ENCODE results near the gene PARN. TPM values are rescaled to one million over a fixed set of nuclear protein-coding genes. Genes with fewer than 3 reads are reported as not detected.

The PARN gene
- polyA plus RNA-seq, 1 experiment: 18.5 TPM

DNA sequence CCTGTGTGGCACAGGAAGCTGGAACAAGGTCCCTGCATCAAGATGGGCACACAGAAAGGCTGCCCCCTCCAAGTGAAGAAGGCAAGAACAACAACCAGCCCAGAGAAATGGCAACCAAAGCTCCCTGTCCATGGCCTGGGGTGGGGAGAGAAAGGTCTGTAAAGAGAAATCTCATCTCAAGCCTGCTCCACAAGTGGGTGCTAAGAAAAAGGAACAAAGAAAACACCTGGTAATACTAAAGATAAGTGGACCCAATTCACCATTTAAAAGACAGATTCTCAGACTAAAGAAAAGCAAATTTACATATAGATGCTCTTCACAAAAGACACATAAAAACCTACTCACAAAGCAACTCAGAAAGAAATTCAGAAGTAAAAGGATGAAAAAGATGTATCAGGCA lies 107.4 kb downstream of the PARN start:
- H3K27me3 ChIP-seq (ENCODE audit: control insufficient read depth, insufficient read depth, low read length): no peaks in the 10 kb centered on the region
- no peaks in the 10 kb centered on the region for H3K36me3 ChIP-seq (ENCODE audit: control insufficient read depth, insufficient read depth, low read length)
- DNase-seq (ENCODE audit: low read depth): no peak
- ChIA-PET CTCF (interaction anchor here (0.9 kb wide), 1 partner anchor 19 kb away, joined by 4 read pairs; no protein-coding TSS in a partner anchor), POLR2A (no interaction called here)
- H3K4me3 ChIP-seq (ENCODE audit: low read depth, low read length): no peak overlapping the region
- TF ChIP-seq, protein P1, sequence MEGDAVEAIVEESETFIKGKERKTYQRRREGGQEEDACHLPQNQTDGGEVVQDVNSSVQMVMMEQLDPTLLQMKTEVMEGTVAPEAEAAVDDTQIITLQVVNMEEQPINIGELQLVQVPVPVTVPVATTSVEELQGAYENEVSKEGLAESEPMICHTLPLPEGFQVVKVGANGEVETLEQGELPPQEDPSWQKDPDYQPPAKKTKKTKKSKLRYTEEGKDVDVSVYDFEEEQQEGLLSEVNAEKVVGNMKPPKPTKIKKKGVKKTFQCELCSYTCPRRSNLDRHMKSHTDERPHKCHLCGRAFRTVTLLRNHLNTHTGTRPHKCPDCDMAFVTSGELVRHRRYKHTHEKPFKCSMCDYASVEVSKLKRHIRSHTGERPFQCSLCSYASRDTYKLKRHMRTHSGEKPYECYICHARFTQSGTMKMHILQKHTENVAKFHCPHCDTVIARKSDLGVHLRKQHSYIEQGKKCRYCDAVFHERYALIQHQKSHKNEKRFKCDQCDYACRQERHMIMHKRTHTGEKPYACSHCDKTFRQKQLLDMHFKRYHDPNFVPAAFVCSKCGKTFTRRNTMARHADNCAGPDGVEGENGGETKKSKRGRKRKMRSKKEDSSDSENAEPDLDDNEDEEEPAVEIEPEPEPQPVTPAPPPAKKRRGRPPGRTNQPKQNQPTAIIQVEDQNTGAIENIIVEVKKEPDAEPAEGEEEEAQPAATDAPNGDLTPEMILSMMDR (IDR thresholded peaks at IDR 0.05; ENCODE audit: insufficient read depth, low read depth, low read length): no peak

DNA sequence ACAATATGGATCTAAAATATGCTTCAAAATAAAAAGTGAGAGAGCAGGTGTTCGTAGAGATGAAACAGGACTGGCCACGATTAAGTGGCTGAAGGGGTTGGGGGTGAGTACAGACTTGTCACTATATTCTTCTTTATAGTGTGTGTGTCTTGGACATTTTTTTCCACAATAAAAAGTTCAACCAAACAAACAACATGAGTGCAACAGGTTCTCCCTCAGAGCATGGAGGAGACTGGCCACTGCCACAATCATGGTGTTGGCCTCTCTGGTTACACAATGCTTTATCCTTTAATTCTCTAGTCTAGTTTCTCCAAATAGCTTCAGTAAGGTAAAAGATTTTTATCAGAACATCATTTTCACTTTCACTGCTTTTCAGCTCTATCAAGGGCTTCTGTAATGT lies 109.3 kb downstream of the PARN start:
- TF ChIP-seq, protein P1 (IDR thresholded peaks at IDR 0.05; ENCODE audit: insufficient read depth, low read depth, low read length): no peak
- H3K4me3 ChIP-seq (ENCODE audit: low read depth, low read length): no peak overlapping the region
- no peaks in the 10 kb centered on the region for H3K27me3 ChIP-seq (ENCODE audit: control insufficient read depth, insufficient read depth, low read length)
- no peaks in the 10 kb centered on the region for H3K36me3 ChIP-seq (ENCODE audit: control insufficient read depth, insufficient read depth, low read length)
- ChIA-PET POLR2A (no interaction called here), CTCF (interaction anchor here (0.6 to 1.3 kb wide), 2 partner anchors 19 to 221 kb away, joined by 3 read pairs; no protein-coding TSS in a partner anchor)
- no peak for DNase-seq (ENCODE audit: low read depth)

DNA sequence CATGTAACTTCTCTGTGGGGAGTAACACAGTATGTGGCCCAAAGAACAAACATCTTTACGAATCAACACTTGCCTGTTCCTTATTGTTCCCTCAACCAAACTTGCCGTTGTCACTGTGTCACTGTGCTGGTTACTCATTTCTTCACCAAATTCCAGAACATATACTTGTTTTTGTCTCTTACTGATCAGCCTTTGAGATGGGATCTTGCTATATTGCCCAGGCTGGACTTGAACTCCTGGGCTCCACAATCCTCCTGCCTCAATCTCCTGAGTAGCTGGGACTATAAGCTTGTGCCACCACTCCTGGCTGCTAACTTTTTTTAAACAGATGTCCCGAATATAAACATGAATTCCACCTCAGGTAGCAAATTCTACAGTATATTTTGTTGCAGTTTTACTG lies 115.1 kb downstream of the PARN start:
- Histone ChIP-seq H3K4me3 (ENCODE audit: low read depth, low read length) (no peak overlapping the region), H3K36me3 (ENCODE audit: control insufficient read depth, insufficient read depth, low read length) (no peaks in the 10 kb centered on the region), H3K27me3 (ENCODE audit: control insufficient read depth, insufficient read depth, low read length) (no peaks in the 10 kb centered on the region)
- no peak for DNase-seq (ENCODE audit: low read depth)
- CTCF ChIA-PET: interaction anchor here (0.6 kb wide), 1 partner anchor 50 kb away, joined by 3 read pairs; no protein-coding TSS in a partner anchor
- POLR2A ChIA-PET: no interaction called here
- TF ChIP-seq, protein P1 (IDR thresholded peaks at IDR 0.05; ENCODE audit: insufficient read depth, low read depth, low read length): no peak

DNA sequence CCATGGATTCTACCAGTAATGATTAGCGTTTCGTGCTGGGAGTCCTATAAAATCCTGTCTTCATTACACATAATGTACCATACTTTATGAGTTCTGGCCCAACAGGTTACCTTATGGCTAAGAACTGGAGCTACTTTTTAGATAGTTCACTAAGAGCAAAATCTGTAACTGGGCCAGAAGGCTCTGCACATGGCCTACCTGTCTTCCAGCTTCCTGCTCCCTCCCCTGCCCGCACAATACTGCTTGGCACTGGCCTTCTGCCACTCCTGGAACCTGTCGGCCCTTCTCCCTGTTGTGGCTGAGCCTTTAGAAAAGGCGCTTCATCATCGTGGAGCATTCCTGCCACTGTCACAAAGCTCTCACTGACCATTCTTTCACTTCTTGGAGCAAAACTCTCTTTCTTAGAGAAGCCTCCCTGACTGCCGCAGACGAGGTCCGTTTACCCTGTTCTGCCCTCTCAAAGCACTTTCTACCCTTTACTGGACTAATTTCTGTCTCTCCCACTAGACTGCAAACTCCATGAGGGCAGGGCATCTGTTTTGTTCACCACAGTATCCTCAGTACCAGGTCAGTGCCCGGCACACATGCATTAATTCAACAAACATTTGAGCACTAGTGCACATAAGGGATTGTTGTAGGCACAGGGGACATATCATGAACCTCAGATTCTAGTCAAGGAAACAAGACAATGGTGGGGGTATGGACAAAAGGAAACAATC lies 116.5 kb downstream of the PARN start:
- no peaks in the 10 kb centered on the region for H3K27me3 ChIP-seq (ENCODE audit: control insufficient read depth, insufficient read depth, low read length)
- CTCF ChIA-PET: interaction anchor here (1.8 kb wide), 1 partner anchor 14 kb away, joined by 6 read pairs; no protein-coding TSS in a partner anchor
- no peak for DNase-seq (ENCODE audit: low read depth)
- POLR2A ChIA-PET: no interaction called here
- H3K36me3 ChIP-seq (ENCODE audit: control insufficient read depth, insufficient read depth, low read length): no peaks in the 10 kb centered on the region
- TF ChIP-seq, protein P1 (IDR thresholded peaks at IDR 0.05; ENCODE audit: insufficient read depth, low read depth, low read length): no peak
- H3K4me3 ChIP-seq (ENCODE audit: low read depth, low read length): no peak overlapping the region

DNA sequence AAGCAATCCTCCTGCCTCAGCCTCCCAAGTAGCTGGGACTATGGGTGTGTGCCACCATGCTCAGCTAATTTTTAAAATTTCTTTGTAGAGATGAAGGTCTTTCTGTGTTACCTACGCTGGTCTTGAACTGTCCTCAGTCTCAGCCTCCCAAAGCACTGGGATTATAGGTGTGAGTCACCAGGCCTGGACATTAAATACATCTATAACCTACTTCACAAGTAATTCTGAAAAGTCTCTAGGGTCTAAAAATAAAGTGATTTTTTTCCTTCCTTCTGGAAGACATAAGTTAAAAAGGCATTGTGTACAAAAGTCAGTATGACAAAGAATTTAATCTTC lies 118.3 kb downstream of the PARN start:
- POLR2A ChIA-PET: interaction anchor here (1.0 kb wide), 1 partner anchor 174 kb away, joined by 4 read pairs; no protein-coding TSS in a partner anchor
- H3K27me3 ChIP-seq (ENCODE audit: control insufficient read depth, insufficient read depth, low read length): no peaks in the 10 kb centered on the region
- no peak overlapping the region for H3K4me3 ChIP-seq (ENCODE audit: low read depth, low read length)
- H3K36me3 ChIP-seq (ENCODE audit: control insufficient read depth, insufficient read depth, low read length): no peaks in the 10 kb centered on the region
- CTCF ChIA-PET: interaction anchor here (0.7 to 1.8 kb wide), 4 partner anchors 10 to 210 kb away, joined by 3 to 7 read pairs (median 5); no protein-coding TSS in a partner anchor
- TF ChIP-seq, protein P1 (IDR thresholded peaks at IDR 0.05; ENCODE audit: insufficient read depth, low read depth, low read length): no peak
- DNase-seq (ENCODE audit: low read depth): no peak
